Stimulated activated CD4-positive, alpha-beta T cell treated with anti-CD3 and anti-CD28 coated beads, Interleukin-1b, Interleukin-23, amount 100 ng/mL, for 24 hours (primary cell): ENCODE measurements around the gene ULK4.
"Not testable (repeated sequence)": the region's sequence is repeated elsewhere in the genome, so short reads cannot be mapped to it uniquely, and the experiment has no call there.

Experiments
- DNase-seq, 4 experiments: peaks; one replicate each; pipeline ENCODE4 v3.0.0-alpha.2; 2020; ENCODE audit warnings: low read depth in 4 of 4, low spot score in 1 of 4

The ULK4 gene

DNA sequence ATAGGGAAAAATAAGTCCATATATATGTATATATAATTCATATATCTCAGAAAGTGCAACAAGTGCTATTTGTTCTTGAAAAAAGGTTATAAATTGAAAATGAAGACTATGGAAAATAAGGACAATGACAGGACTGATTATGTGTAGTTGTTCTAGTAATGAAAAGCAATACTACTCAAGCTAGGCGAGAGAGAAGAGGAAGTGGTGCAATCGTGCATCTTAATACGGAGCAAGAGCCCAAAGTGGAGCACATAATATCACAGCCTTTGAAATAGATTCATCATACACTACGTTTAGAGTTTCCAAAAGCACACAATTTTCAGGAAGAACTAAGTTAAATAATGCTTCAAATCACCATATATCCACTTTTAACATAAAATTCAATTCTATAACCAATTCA, 87.9 kb downstream of the ULK4 start:
- DNase-seq = no peak

DNA sequence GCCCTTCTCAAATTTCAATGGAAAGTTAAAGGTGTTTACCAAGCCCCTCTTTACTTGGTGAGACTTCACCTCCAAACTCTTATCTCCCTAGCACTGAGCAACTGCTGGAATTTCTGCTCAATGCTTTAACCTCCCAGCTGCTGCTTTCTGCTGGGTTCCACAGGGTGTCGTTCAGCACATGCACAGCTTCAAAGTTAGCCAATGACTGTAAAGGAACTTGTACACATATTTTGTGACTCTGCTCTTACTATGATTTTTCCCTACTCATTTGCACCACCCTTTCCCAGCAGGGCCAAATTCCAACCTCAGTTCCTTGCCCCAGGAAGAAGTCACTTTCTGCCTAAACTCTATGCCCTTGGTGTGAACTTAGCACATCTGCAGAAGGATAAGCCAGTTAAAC, 89.7 kb downstream of the ULK4 start:
- no peak for DNase-seq

DNA sequence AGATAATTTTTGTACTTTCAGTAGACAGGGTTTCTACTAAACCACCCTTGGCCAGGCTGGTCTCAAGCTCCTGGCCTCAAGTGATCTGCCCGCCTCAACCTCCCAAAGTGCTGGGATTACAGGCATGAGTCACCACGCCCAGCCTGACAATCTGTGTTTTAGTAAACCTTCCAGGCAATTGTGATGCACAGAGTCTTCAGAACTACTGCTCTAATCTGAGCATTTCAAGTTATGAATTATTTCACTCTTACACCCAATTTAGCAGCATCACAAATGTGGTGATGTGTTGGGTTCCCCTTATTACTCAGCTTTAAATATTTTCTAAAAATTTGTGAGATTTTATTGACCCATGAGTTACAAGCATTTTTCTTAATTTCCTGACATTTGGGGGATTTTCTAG, 94.4 kb downstream of the ULK4 start:
- DNase-seq = no peak

DNA sequence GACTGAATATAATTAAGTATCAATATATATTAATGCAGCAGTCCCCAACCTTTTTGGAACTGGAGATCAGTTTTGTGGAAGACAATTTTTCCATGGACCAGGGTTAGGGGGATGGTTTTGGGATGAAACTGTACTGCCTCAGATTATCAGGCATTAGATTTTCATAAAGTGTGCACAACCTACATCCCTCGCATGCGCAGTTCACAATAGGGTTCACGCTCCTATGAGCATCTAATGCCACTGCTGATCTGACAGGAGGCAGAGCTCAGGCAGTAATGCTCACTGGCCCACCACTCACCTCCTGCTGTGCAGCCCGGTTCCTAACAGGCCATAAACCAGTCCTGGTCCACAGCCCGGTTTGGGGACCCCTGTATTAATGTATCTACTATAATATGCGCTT, 95.6 kb downstream of the ULK4 start:
- DNase-seq = no peak

DNA sequence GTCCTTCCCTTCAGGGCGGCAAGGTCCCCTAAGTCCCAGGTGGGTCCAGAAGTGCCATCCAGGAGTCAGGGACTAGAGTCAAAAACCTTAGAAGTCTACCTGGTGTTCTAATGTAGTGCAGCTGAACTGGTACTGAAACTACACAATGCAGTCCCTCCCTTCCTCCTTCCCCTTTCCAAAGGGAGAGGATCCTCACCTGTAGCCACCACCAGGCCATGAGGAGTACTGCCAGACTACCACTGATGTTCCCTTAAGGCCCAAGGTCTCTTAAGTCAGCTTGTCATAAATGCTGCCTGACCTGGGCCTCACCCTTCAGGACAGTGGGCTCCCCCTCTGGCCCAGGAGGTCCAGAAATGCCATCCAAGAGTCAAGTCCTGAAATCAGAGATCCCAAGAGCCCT, 98.9 kb downstream of the ULK4 start:
- DNase-seq = no peak

DNA sequence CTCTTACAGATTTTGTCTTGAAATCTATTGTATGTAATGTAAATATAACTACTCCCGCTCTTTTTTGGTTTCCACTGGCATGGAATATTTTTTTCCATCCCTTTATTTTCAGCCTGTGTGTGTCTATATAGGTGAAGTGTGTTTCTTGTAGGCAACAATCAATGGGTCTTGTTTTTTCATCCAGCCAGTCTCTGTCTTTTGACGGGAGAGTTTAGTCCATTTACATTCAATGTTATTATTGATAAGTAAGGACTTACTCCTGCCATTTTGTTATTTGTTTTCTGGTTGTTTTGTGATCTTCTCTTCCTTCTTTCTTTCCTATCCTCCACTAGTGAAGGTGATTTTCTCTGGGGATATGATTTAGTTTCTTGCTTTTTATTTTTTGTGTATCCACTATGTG, 101.4 kb downstream of the ULK4 start:
- DNase-seq = not testable (repeated sequence)

DNA sequence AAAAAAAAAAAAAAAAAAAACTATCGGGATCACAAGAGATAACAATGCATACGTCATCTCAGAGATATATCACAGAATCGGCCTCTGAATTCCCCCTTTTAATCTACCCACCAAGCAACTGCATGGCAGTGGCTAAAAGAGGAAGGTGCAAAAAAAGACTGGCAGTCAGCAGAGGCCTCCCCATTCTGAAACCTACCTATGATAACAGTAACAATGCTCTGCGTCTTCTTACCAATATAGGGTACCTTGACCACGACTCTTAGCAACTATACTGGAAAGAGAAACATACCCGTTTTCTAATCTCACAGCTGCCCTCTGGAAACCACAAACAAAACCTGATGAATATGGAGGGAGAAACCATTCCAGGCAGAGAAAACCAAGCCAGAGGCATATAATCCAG, 106.9 kb downstream of the ULK4 start:
- DNase-seq = no peak

DNA sequence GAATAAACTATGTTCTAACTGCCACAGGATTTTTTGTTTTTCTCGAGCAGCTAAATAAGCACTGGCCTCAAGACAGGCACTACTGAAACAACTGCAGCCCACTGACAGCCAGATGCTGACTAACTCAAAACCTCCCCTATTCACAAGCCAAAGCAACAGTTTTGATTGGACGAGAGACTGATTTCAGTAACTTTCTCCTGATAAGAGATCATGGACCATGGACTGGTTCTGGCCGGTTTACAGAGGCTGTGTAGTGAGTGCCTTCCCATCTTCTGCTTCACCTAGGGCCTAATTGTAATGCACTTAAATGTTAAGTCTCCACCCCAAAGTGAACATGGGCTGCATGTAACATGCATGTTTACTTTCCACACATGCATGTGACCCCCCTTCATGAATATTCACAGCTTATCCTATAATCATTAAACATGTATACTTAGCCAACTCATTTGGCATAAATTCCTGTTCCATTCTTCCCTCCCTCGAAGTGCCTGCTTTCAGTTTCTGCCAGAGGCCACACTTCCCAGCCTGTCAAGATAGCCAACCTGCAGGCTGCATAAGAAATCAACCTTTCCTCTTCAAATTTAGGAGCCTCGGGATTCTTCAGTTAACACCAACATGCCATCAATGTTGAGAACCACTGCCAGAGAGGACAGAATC, 108.2 kb downstream of the ULK4 start:
- no peak for DNase-seq

DNA sequence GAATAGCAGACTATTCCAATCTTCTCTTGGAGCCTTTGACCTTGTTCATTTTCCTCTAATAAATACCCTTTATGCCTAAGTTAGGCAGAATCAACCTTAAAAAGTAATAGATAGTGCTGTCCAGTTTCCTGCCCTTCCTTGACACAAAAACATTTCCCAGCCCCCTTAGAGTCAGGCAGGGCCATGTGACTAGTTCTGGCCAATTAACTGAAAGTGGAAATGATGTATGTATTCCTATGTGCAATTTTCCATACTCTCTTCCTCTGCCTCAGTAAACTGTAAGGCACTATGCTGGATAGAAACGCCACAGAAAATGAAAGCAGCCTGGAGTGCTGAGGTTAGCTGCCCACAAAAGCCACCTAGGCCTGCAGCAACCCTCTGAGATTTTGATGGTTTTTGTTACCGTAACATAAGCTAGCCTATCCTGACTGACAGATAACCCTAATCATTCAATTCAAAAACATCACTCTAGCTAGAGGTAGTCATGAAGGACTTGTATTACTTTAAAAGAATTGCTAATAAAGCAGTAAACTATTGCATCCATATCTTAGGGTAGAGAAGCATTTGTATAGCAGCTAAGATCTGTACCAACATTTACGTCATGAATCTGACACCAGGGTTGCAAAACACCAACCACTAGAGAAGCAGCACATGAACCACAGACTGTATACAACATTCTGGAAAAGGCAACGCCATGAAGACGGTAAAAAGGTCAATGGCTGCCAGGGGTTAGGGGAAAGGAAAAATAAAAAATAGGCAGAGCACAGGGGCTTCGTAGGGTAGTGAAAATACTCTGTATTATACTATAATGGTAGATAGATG, 112.9 kb downstream of the ULK4 start:
- DNase-seq = no peak

DNA sequence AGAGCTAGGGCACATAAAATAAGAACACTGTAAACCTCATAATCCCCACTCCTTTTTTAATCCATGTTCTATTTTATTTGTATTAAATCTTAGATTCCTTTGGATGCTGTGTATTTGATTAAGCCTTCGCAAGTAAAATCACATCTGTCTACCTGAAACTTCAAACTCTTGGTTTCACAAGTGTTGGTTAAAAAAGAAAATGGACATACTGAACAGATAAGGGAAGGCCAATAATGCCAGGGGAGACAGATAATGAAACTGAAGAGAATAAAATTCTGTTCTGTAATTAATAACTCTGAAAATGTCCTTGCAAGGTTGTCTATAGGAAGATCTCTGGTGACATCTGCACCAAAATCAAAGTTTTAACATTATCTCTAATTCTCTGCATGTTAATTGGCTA, 114.2 kb downstream of the ULK4 start:
- DNase-seq = no peak

DNA sequence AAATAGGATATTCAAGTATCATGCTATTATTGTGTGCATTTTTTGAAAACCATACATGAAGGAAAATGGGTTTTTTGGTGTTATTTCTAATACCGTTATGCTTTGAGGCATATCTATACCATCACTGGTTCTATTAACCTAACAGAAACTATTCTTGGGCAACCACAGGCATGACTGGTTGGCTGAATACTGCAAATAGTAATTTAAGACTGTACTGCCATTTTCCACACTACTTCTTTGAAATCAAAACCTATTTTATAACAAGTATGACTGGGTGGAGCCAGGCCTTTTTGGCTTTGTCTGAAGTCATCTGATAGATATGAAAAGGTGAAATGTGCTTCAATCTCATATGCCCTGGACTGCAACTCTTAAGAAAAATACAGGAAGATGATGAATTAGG, 115.1 kb downstream of the ULK4 start:
- DNase-seq = no peak

DNA sequence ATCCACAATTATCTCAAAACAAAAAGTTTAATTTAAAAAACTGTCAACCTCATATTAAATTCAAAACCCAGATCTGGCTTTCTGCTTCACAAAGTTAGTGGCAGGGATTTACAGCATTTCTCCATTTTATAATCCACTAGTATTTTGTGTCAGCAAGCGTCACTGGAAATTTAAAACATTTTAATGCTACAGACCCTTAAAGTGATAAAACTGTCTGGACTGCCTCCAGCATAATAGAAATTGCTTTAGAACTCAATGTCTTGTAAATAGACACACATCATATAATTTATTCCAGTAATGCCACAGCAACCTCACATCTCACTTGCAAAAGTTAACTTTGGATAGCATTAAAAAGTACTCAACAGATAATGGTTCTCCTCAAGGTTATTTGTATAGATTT, 116.1 kb downstream of the ULK4 start:
- no peak for DNase-seq

DNA sequence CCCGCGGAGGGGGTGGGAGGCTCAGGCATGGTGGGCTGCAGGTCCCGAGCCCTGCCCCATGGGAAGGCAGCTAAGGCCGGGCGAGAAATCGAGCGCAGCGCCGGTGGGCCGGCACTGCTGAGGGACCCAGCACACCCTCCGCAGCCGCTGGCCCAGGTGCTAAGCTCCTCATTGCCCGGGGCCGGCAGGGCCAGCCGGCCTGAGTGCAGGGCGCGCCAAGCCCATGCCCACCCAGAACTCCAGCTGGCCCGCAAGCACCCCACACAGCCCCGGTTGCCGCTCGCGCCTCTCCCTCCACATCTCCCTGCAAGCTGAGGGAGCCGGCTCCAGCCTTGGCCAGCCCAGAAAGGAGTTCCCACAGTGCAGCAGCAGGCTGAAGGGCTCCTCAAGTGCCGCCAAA, 117.6 kb downstream of the ULK4 start:
- not testable (repeated sequence) for DNase-seq

DNA sequence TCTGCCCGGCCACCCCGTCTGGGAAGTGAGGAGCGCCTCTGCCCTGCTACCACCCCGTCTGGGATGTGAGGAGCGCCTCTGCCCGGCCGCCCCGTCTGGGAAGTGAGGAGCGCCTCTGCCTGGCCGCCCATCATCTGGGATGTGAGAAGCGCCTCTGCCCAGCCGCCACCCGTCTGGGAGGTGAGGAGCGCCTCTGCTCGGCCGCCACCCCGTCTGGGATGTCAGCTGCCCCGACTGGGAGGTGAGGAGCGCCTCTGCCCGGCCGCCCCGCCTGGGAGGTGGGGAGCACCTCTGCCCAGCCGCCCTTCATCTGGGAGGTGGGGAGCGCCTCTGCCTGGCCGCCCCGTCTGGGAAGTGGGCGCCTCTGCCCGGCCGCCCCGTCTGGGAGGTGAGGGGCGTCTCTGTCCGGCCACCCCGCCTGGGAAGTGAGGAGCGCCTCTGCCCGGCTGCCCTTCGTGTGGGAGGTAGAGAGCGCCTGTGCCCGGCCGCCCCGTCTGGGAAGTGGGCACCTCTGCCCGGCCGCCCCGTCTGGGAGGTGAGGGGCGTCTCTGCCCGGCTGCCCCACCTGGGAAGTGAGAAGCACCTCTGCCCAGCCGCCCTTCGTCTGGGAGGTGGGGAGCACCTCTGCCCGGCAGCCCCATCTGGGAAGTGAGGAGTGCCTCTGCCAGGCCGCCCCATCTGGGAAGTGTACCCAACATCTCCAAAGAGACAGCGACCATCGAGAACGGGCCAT, 120.8 kb downstream of the ULK4 start:
- DNase-seq = not testable (repeated sequence)

DNA sequence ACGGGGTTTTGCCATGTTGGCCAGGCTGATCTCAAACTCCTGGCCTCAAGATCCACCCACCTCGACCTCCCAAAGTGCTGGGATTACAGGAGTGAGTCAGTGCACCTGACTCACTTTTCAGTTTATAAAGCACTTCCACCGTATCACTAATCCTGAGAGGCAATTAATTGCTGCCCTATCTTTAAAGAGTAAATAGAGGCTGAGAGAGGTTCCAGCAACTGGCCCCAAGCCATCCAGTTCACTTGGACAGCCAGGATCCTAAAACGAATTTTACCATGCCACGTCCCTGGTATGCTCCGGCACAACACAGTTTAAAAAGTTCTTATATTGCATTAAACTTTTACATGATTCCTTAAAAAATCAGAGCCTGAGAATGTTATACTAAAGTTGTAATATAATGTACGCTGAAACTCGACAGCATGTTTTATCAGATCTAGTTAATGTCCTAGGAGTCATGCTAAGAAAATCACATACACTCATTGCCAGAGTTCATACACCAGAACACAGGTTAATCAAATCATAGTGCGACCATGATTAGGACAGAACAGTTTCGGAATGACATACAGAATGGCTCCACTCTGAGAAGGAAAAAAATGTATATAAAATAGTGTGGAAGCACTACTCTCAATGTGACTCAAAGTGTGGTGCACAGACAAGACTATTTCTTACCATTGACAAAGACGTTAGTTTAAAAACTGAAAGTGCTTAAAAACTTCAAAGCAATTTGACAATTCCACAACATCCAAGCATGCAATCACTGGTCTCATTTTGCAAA, 125.4 kb downstream of the ULK4 start:
- no peak for DNase-seq

DNA sequence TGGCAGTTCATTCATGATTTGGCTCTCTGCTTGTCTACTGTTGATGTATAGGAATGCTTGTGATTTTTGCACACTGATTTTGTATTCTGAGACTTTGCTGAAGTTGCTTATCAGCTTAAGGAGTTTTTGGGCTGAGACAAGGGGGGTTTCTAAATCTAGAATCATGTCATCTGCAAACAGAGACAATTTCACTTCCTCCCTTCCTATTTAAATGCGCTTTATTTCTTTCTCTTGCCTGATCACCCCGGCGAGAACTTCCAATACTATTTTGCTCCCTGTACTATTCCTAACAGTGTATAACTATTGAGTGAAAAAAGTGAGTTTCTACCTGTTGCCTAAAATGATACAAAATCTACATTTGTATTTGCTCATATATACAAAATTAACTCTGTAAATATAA, 128.3 kb downstream of the ULK4 start:
- DNase-seq = no peak

DNA sequence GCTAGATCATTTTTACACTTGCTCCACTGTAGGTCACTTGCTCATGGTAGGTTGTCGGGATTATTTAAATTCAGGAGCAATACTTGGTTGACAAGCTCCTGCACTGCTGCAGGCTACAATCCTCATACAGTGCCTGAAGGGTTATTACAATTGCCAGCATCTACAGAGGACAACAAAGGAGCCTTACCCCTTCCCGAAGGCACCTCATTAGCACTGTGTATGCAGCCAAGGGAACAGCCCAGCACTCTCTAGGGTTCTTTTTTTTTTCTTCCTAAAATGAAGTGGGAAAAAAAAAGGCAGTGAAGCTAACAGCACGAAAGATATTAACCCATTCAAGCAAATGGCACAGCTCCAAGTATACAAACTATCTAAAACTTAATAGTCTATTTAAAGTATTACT, 142.7 kb downstream of the ULK4 start:
- no peak for DNase-seq

DNA sequence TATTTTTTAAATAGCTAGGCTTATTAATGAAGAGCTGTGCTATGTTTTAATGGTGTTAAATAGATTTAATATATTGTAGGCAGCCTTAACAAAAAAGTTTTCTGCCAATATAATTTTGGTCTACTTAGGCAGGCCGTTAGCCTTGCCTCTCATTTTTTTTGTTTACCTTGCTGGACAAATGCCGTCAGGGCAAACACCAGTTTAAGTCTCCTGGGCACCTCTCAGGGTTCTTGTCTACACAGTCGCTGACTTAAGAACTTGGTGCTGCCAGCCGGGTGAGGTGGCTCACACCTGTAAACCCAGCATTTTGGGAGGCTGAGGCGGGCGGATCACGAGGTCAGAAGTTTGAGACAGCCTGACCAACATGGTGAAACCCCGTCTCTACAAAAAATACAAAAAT, 153.3 kb downstream of the ULK4 start:
- no peak for DNase-seq

DNA sequence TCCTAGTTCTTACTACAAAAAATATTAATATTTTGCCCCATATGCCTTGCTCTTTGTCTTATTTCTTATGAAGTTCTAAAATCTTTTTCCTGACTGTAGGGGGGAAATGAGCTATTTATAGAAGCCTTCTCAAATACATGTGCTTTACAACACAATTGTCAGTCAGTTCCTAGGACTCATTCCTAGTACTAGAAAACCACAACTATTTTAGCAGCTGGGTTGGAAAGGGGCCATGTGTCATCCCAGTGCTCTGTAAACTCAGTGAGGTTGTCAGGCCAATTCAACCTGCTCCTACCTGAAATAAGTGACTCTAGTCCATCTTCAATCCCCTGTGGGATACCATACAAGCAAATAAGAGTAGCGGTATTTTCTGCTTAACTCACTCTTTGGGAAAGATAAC, 153.8 kb downstream of the ULK4 start:
- DNase-seq = no peak

DNA sequence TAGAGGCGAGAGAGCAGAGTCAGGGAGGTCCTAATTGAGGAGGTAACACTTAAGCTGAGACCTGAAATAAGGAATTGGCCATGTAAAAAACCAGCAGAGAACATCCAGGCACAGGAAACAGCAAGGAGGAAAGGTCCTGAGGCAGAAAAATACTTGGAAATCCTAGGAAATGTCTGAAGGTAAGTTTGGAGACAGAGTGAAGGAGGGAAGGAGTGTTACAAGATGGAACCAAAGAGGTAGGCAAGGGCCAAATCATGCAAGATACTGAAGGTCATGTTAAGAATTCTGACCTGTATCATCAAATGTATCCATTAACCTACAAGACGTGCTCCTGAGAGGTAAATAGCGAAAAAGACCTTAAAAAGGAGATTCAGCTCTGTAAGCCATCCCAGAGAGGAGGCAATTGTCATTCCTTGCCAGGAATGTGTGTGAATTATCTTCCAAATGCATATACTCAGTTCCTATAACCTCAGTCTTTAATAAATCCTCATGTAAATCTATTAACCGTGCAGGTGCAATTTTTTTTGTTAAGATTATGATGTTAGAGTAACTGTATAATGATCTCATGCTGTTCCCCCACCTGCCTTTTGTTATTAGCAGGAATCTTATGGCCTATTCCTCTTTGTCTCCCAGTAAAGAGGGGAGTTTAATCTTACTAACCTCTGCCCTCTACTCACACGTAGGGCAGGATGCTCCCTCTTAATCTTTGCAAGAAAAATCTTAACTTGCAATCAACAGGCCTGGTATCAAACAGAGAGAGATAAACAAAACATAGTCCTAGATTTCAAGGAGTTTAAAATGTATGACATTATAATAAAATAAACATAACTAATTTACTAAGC, 166.9 kb downstream of the ULK4 start:
- no peak for DNase-seq

DNA sequence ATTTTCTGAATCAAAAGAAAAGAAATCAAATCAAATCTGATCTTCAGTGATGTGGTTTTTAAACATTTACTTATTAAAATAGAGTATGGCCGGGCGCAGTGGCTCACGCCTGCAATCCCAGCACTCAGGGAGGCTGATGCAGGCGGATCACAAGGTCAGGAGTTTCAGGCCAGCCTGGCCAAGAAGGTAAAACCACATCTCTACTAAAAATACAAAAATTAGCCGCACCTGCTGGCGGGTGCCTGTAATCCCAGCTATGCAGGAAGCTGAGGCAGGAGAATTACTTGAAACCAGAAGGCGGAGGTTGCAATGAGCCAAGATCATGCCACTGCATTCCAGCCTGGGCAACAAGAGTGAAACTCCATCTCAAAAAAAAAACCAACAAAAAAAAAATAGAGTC, 169.1 kb downstream of the ULK4 start:
- no peak for DNase-seq
